ENCODE measurements around the gene LONRF2.

DNA sequence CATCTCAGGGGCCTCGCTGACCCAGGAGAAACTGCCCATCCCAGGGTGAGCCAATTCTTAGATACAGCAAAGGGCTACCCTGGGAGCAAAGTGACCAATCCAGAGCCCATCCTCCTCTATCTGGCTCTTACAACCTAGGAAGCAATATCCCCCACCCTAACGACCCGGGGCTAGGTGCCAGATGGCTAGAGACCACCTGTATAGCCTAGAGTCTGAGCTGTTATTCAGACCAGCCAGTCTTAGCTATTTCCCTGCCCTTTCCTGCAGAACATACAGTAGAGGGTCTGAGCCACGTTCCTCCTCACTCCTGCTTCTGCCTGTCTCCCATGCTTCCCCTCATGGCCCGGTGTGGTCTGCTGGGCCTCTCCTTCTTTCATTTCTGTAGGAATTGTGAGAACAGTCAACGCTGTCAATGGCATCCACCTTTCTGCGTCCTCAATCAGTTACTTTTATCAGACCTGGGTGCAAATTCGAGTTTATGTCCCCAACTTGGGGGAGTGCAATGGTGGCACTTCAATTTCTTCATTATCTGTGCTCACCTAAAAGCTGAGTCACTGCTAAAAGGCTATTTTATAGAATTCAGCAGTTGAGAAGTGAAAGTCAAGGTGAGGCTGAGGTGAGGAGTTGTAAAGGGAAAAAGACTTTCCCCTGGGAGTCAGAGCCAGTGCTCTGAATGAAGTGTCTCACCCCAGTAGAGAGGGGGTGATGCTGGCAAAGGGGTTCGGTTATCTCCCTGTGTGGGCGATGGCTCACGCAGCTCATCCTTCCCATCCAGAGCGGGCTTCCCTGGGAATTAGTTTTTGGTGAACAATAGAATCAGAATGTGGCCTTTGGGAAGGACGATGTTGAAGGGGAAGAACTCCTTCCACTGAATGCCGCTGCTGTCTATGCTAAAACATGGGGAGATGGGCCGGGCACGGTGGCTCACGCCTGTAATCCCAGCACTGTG, 42.4 kb downstream of the LONRF2 start:
- TF ChIP-seq CTCF (conservative IDR thresholded peaks at IDR 0.05; ENCODE audit: low read length) = no peak
- TF ChIP-seq EZH2phosphoT487 (IDR thresholded peaks at IDR 0.05; ENCODE audit: borderline replicate concordance) = no peak
